GM12878 (cell line): ENCODE data around the gene WHAMM. TPM values are rescaled to one million over a fixed set of nuclear protein-coding genes. Genes with fewer than 3 reads are reported as not detected.

Experiments used
- BRCA1 ChIP-seq: IDR thresholded peaks from 2 replicates; pipeline ENCODE4 v1.6.1; 2011; ENCODE audit warnings: low read depth, low read length, improper control_type of control experiment
- CEBPB ChIP-seq, 2 experiments: fragments of 150-350 bp in 1 of 2; IDR thresholded peaks; 2 replicates each; pipeline ENCODE4 v1.6.1; 2012 to 2014; ENCODE audit warnings: low read depth in 2 of 2, low read length in 2 of 2, borderline replicate concordance in 1 of 2, inconsistent platforms in 1 of 2
- CREM ChIP-seq: IDR thresholded peaks from 2 replicates; pipeline ENCODE4 v1.6.1; 2014; ENCODE audit warnings: antibody characterized with exemption, low read depth
- ESRRA ChIP-seq: IDR thresholded peaks from 2 replicates; pipeline ENCODE4 v1.6.1; 2012; ENCODE audit warnings: mild to moderate bottlenecking, low read length, improper control_type of control experiment
- FOXK2 ChIP-seq: fragments of 450-650 bp; IDR thresholded peaks from 2 replicates; pipeline ENCODE4 v1.6.1; 2017; ENCODE audit warnings: mild to moderate bottlenecking, moderate library complexity
- GABPA ChIP-seq: IDR thresholded peaks from 2 replicates; pipeline ENCODE4 v1.6.1; 2014; ENCODE audit warnings: antibody characterized with exemption, low read depth, mild to moderate bottlenecking, inconsistent platforms
- IKZF2 ChIP-seq, 2 experiments: fragments of 450-650 bp; IDR thresholded peaks; 2 replicates each; pipeline ENCODE4 v1.6.1; 2017; ENCODE audit warnings: mild to moderate bottlenecking in 2 of 2, moderate library complexity in 2 of 2
- KLF5 ChIP-seq: fragments of 450-650 bp; IDR thresholded peaks from 2 replicates; pipeline ENCODE4 v1.6.1; 2014; ENCODE audit warnings: mild to moderate bottlenecking; ENCODE audit not compliant: partially characterized antibody
- MEF2A ChIP-seq: IDR thresholded peaks from 2 replicates; pipeline ENCODE4 v1.6.1; 2011; ENCODE audit warnings: low read depth, mild to moderate bottlenecking, low read length, moderate library complexity; ENCODE audit not compliant: insufficient read depth
- MYC ChIP-seq: IDR thresholded peaks from 2 replicates; pipeline ENCODE4 v1.6.1; 2011; ENCODE audit warnings: mild to moderate bottlenecking, low read length, moderate library complexity, inconsistent platforms; ENCODE audit not compliant: insufficient read depth, insufficient replicate concordance, insufficient read length, severe bottlenecking
- NFYA ChIP-seq: IDR thresholded peaks from 2 replicates; pipeline ENCODE4 v1.6.1; 2011; ENCODE audit warnings: low read depth, mild to moderate bottlenecking, low read length, improper control_type of control experiment, borderline replicate concordance
- PAX5 ChIP-seq: IDR thresholded peaks from 2 replicates; pipeline ENCODE4 v1.6.1; 2011; ENCODE audit warnings: low read depth, low read length, borderline replicate concordance
- SIX5 ChIP-seq: IDR thresholded peaks from 2 replicates; pipeline ENCODE4 v1.6.1; 2011; ENCODE audit warnings: mild to moderate bottlenecking, low read depth, low read length, moderate library complexity; ENCODE audit not compliant: severe bottlenecking
- SMC3 ChIP-seq: IDR thresholded peaks from 2 replicates; pipeline ENCODE4 v1.6.1; 2011; ENCODE audit warnings: low read length, improper control_type of control experiment, borderline replicate concordance
- SP1 ChIP-seq: IDR thresholded peaks from one replicate; pipeline ENCODE4 v1.6.1; 2011; ENCODE audit warnings: low read depth, low read length
- SPI1 ChIP-seq: IDR thresholded peaks from 2 replicates; pipeline ENCODE4 v1.6.1; 2011; ENCODE audit warnings: low read depth, mild to moderate bottlenecking, low read length, moderate library complexity, borderline replicate concordance; ENCODE audit not compliant: insufficient read depth
- SREBF1 ChIP-seq: IDR thresholded peaks from 2 replicates; pipeline ENCODE4 v1.6.1; 2012; ENCODE audit warnings: mild to moderate bottlenecking, low read length
- SRF ChIP-seq, 2 experiments: IDR thresholded peaks; 2 replicates each; pipeline ENCODE4 v1.6.1; 2011; ENCODE audit warnings: low read depth in 2 of 2, low read length in 2 of 2, mild to moderate bottlenecking in 1 of 2, moderate library complexity in 1 of 2
- TCF7 ChIP-seq: IDR thresholded peaks from 2 replicates; pipeline ENCODE4 v1.6.1; 2014; ENCODE audit warnings: antibody characterized with exemption, borderline replicate concordance
- YY1 ChIP-seq: IDR thresholded peaks from 2 replicates; pipeline ENCODE4 v1.6.1; 2011; ENCODE audit warnings: low read depth, mild to moderate bottlenecking, low read length
- ZNF384 ChIP-seq: IDR thresholded peaks from 2 replicates; pipeline ENCODE4 v1.6.1; 2012; ENCODE audit warnings: low read depth, mild to moderate bottlenecking, low read length, improper control_type of control experiment, borderline replicate concordance
- ZSCAN29 ChIP-seq: fragments of 450-650 bp; IDR thresholded peaks from 2 replicates; pipeline ENCODE4 v1.6.1; 2017; ENCODE audit warnings: mild to moderate bottlenecking, moderate library complexity
- polyA plus RNA-seq, 11 experiments: library from polyadenylated mRNA; depleted of rRNA in 4 of 11; unstranded in 6 of 11; stranded (reverse) in 5 of 11; fragments of >200 nt; fragmentation: Nextera tagmentation in 4 of 11; fragmentation: Illumina TruSeq in 1 of 11; extraction: Ambion mirVana in 4 of 11; extraction: Trizol in 1 of 11; gene quantifications; 1 replicate in 1 of 11; 2 replicates in 10 of 11; pipeline versions ENCODE4 v1.2.1 to v1.2.3, GENCODE V29; 2011 to 2016; ENCODE audit warnings: inconsistent platforms in 2 of 11, missing spikeins in 2 of 11, low read depth in 1 of 11
- total RNA-seq, 4 experiments: library from RNA; depleted of rRNA in 3 of 4; stranded (reverse); fragments of >200 nt in 3 of 4; fragmentation: Illumina TruSeq in 1 of 4; extraction: Trizol in 1 of 4; gene quantifications; 2 replicates each; pipeline versions ENCODE4 v1.2.1 to v1.2.3, GENCODE V29; 2013 to 2021
- TF ChIP-seq, protein P1 (sequence below): fragments of 450-650 bp; IDR thresholded peaks from 2 replicates; pipeline ENCODE4 v1.6.1; 2017; ENCODE audit warnings: low read depth, mild to moderate bottlenecking, moderate library complexity
- TF ChIP-seq, protein P2 (sequence below): IDR thresholded peaks from 2 replicates; pipeline ENCODE4 v1.6.1; 2011; ENCODE audit warnings: low read depth, mild to moderate bottlenecking, low read length, moderate library complexity, borderline replicate concordance; ENCODE audit errors: extremely low read depth
- TF ChIP-seq, protein P3 (sequence below): IDR thresholded peaks from 2 replicates; pipeline ENCODE4 v1.6.1; 2012; ENCODE audit warnings: low read depth, low read length, improper control_type of control experiment
- TF ChIP-seq, protein P4 (sequence below): IDR thresholded peaks from 2 replicates; pipeline ENCODE4 v1.6.1; 2012; ENCODE audit warnings: low read depth, low read length, improper control_type of control experiment

WHAMM gene
- total and polyA plus RNA-seq, 10 of the 15 experiments (the other 5 are each of a cell fraction or from before 2014, with no cell fraction given), result 0.87 to 6.7 (median 2.5) TPM

DNA sequence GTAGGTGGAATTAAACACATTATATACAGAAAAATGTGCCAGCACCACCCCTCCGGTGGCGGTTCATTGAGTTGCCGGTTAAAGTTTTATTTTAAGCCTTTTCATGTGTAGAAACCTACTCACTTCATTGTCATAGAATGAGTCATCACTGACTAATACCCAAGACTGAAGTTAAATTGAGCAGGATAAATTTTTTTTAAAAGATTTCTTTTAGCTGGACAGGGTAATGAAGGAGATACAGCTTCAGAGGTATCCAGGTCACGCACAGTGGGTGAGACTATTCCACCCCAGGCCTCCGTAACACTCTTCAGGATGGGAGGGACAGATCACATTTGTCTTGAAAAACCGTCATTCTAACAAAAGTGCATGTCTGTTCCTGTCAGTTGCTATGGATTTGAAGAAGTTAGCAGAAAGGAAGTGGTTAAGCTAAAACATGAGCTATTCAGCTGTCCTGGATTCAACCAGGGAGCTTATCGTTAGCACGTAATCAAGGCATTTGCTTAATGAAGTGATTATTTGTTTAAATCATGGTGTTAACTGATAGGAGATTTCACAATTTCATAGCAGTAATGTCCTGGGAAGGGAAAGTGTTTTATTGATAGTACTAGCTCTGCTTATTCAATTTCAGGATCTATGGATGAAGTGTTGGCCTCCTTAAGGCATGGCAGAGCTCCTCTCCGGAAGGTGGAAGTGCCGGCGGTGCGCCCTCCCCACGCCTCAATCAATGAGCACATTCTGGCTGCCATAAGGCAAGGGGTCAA lies 23.4 kb downstream of the WHAMM start (continued):
- TF ChIP-seq, protein P1, sequence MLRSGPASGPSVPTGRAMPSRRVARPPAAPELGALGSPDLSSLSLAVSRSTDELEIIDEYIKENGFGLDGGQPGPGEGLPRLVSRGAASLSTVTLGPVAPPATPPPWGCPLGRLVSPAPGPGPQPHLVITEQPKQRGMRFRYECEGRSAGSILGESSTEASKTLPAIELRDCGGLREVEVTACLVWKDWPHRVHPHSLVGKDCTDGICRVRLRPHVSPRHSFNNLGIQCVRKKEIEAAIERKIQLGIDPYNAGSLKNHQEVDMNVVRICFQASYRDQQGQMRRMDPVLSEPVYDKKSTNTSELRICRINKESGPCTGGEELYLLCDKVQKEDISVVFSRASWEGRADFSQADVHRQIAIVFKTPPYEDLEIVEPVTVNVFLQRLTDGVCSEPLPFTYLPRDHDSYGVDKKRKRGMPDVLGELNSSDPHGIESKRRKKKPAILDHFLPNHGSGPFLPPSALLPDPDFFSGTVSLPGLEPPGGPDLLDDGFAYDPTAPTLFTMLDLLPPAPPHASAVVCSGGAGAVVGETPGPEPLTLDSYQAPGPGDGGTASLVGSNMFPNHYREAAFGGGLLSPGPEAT, result peak; percentile 63; the same call in 1 of the 2 replicates
- TF ChIP-seq ESRRA, result no peak
- no peak for TF ChIP-seq SIX5
- TF ChIP-seq, protein P2, sequence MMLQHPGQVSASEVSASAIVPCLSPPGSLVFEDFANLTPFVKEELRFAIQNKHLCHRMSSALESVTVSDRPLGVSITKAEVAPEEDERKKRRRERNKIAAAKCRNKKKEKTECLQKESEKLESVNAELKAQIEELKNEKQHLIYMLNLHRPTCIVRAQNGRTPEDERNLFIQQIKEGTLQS, result no peak
- no peak for TF ChIP-seq KLF5
- TF ChIP-seq YY1, result no peak
- no peak for TF ChIP-seq BRCA1
- TF ChIP-seq SREBF1, result peak; percentile 77
- TF ChIP-seq SMC3, result no peak; the same call in 1 of the 2 replicates
- TF ChIP-seq, protein P3, sequence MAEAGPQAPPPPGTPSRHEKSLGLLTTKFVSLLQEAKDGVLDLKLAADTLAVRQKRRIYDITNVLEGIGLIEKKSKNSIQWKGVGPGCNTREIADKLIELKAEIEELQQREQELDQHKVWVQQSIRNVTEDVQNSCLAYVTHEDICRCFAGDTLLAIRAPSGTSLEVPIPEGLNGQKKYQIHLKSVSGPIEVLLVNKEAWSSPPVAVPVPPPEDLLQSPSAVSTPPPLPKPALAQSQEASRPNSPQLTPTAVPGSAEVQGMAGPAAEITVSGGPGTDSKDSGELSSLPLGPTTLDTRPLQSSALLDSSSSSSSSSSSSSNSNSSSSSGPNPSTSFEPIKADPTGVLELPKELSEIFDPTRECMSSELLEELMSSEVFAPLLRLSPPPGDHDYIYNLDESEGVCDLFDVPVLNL, result no peak
- TF ChIP-seq PAX5, result peak; percentile 61
- TF ChIP-seq FOXK2, result no peak
- no peak; the same call in 1 of the 2 replicates for TF ChIP-seq ZNF384
- no peak for TF ChIP-seq NFYA
- peak; percentile 95 for TF ChIP-seq TCF7
- TF ChIP-seq, protein P4, sequence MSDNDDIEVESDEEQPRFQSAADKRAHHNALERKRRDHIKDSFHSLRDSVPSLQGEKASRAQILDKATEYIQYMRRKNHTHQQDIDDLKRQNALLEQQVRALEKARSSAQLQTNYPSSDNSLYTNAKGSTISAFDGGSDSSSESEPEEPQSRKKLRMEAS, result no peak
- TF ChIP-seq CREM, result peak; percentile 50; the same call in 1 of the 2 replicates
- no peak for TF ChIP-seq ZSCAN29
- no peak for TF ChIP-seq MYC
- peak; percentile 70; the same call in 1 of the 2 replicates for TF ChIP-seq SPI1
- peak; percentile 69 for TF ChIP-seq GABPA
- TF ChIP-seq SP1, result no peak
- peak in 1 of 2 experiments; percentile 61; a peak in 1 of 4 replicates for TF ChIP-seq SRF (IDR thresholded peaks at IDR 0.05; ENCODE audit: low read depth in 2 of 2, low read length in 2 of 2)
- 0 out of 4 replicates have a peak, but pooled peaks of 1 of the 2 experiments have one; percentile 80 for TF ChIP-seq CEBPB (IDR thresholded peaks at IDR 0.05; ENCODE audit: borderline replicate concordance in 1 of 2, low read depth in 2 of 2, low read length in 2 of 2)
- peak; percentile 80 to 81 for TF ChIP-seq IKZF2 (IDR thresholded peaks at IDR 0.05)
- TF ChIP-seq MEF2A, result peak; percentile 95
